K562 (cell line): ENCODE data around the gene ZNF581. TPM values are rescaled to one million over a fixed set of nuclear protein-coding genes. Genes with fewer than 3 reads are reported as not detected.
A peak's percentile ranks its signal among the peaks of the same experiment; 100 is the strongest.

Experiments used
- CBX1 ChIP-seq: sonication (generic); IDR thresholded peaks from 2 replicates; pipeline ENCODE4 v1.6.1; 2016; ENCODE audit warnings: antibody characterized with exemption, low read depth, mild to moderate bottlenecking
- CEBPG ChIP-seq, 3 experiments: fragments of 200-800 bp in 1 of 3; sonication (Bioruptor generic) in 1 of 3; sonication (generic) in 1 of 3; formaldehyde crosslinking in 1 of 3; IDR thresholded peaks in 2 of 3; conservative IDR thresholded peaks in 1 of 3; 2 replicates each; pipeline versions ENCODE4 v1.6.1 to v1.8.0; 2016 to 2022; ENCODE audit warnings: missing compliant biosample characterization in 2 of 3, missing genetic modification characterization in 2 of 3, mild to moderate bottlenecking in 1 of 3, missing genetic modification reagents in 1 of 3
- GABPA ChIP-seq: fragments of 200-800 bp; sonication (Bioruptor generic); conservative IDR thresholded peaks from 2 replicates; pipeline ENCODE4 v1.6.1; 2016; ENCODE audit warnings: low read depth, missing genetic modification characterization, missing compliant biosample characterization
- HOXB6 ChIP-seq: fragments of 250-450 bp; sonication (Bioruptor Pico); IDR thresholded peaks from 2 replicates; pipeline ENCODE4 v1.5.1; 2022; ENCODE audit warnings: mild to moderate bottlenecking, borderline replicate concordance
- IRF2 ChIP-seq: sonication (generic); formaldehyde crosslinking; IDR thresholded peaks from 2 replicates; pipeline ENCODE4 v1.8.1; 2022; ENCODE audit warnings: mild to moderate bottlenecking, missing genetic modification reagents
- MEF2A ChIP-seq: IDR thresholded peaks from 2 replicates; pipeline ENCODE4 v1.6.1; 2011; ENCODE audit warnings: low read depth, mild to moderate bottlenecking, low read length, moderate library complexity; ENCODE audit not compliant: control insufficient read depth
- NCOR1 ChIP-seq: fragments of 450-650 bp; IDR thresholded peaks from 2 replicates; pipeline ENCODE4 v1.6.1; 2016; ENCODE audit warnings: mild to moderate bottlenecking, moderate library complexity
- POU5F1 ChIP-seq: fragments of 150-350 bp; IDR thresholded peaks from 2 replicates; pipeline ENCODE4 v1.6.1; 2014; ENCODE audit warnings: borderline replicate concordance, low read length, low read depth, mild to moderate bottlenecking; ENCODE audit not compliant: partially characterized antibody
- RB1 ChIP-seq: fragments of 450-650 bp; IDR thresholded peaks from 2 replicates; pipeline ENCODE4 v1.6.1; 2017; ENCODE audit warnings: low read depth, mild to moderate bottlenecking
- ZBTB11 ChIP-seq, 3 experiments: fragments of 200-800 bp in 1 of 3; fragments of 250-450 bp in 1 of 3; fragments of 450-650 bp in 1 of 3; sonication (Bioruptor Pico) in 1 of 3; sonication (Bioruptor generic) in 1 of 3; formaldehyde crosslinking in 1 of 3; IDR thresholded peaks; 2 replicates each; pipeline versions ENCODE4 v1.6.1 to v1.8.0; 2016 to 2022; ENCODE audit warnings: mild to moderate bottlenecking in 2 of 3, missing genetic modification characterization in 2 of 3, missing compliant biosample characterization in 1 of 3, moderate library complexity in 1 of 3
- ZNF140 ChIP-seq: fragments of 250-450 bp; sonication (Bioruptor Pico); IDR thresholded peaks from 2 replicates; pipeline ENCODE4 v1.8.0; 2021; ENCODE audit warnings: moderate library complexity, mild to moderate bottlenecking, inconsistent platforms
- ZNF384 ChIP-seq: IDR thresholded peaks from 2 replicates; pipeline ENCODE4 v1.6.1; 2012; ENCODE audit warnings: low read depth, low read length, improper control_type of control experiment
- polyA plus RNA-seq, 8 experiments: library from polyadenylated mRNA; depleted of rRNA in 4 of 8; stranded (reverse) in 5 of 8; unstranded in 3 of 8; fragments of >200 nt; fragmentation: Nextera tagmentation in 2 of 8; fragmentation: Illumina TruSeq in 1 of 8; extraction: Ambion mirVana in 2 of 8; extraction: Trizol in 1 of 8; gene quantifications; 2 replicates each; pipeline versions ENCODE4 v1.2.1 to v1.2.3, GENCODE V29; 2011 to 2014; ENCODE audit warnings: inconsistent platforms in 1 of 8, missing spikeins in 1 of 8
- total RNA-seq, 7 experiments: library from RNA; depleted of rRNA in 6 of 7; stranded (reverse); fragments of >200 nt in 6 of 7; fragmentation: Illumina TruSeq in 2 of 7; extraction: Trizol in 2 of 7; gene quantifications; 2 replicates each; pipeline versions ENCODE4 v1.2.1 to v1.2.3, GENCODE V29; 2011 to 2021; ENCODE audit warnings: low replicate concordance in 1 of 7
- TF ChIP-seq, protein P1 (sequence below): fragments of 450-650 bp; formaldehyde crosslinking; conservative IDR thresholded peaks from 2 replicates; pipeline ENCODE4 v1.4.0; 2022; ENCODE audit warnings: mild to moderate bottlenecking, missing genetic modification characterization
- TF ChIP-seq, protein P2 (sequence below): sonication (generic); formaldehyde crosslinking; IDR thresholded peaks from 2 replicates; pipeline ENCODE4 v1.8.0; 2022; ENCODE audit warnings: missing genetic modification reagents, mild to moderate bottlenecking, borderline replicate concordance
- TF ChIP-seq, protein P3 (sequence below): fragments of 450-650 bp; IDR thresholded peaks from one replicate; pipeline ENCODE4 v1.6.1; 2018; ENCODE audit warnings: mild to moderate bottlenecking, moderate library complexity; ENCODE audit not compliant: partially characterized antibody

Gene ZNF581
- total and polyA plus RNA-seq, 9 of the 15 experiments (the other 6 are each of a cell fraction or from before 2014, with no cell fraction given) = 2.4 to 39.4 (median 15.4) TPM

GRCh38 chr19:55599842-55600661, 43.4 kb upstream of the ZNF581 start, which contains the start of gene ZNF524 (continued):
- TF ChIP-seq ZBTB11 (CRISPR knock-in tag; IDR thresholded peaks at IDR 0.05) (peak in 1 of 3 experiments; percentile 86; a peak in 2 of 6 replicates), GABPA (no peak; the same call in none of the 2 replicates), RB1 (peak; percentile 99), MEF2A (no peak), IRF2 (CRISPR knock-in tag) (no peak), HOXB6 (no peak), NCOR1 (peak; percentile 21; the same call in 1 of the 2 replicates), ZNF384 (0 out of 2 replicates have a peak, but pooled peaks have one; percentile 15), CBX1 (peak; percentile 41; the same call in 1 of the 2 replicates), POU5F1 (no peak), ZNF140 (CRISPR knock-in tag) (no peak), CEBPG (CRISPR knock-in tag; IDR thresholded peaks at IDR 0.05) (no peak), CEBPG (tag; conservative IDR thresholded peaks at IDR 0.05 in 1 of 2, IDR thresholded peaks at IDR 0.05 in 1 of 2) (0 out of 4 replicates have a peak, but pooled peaks of 1 of the 2 experiments have one; percentile 6)
- TF ChIP-seq, protein P1, sequence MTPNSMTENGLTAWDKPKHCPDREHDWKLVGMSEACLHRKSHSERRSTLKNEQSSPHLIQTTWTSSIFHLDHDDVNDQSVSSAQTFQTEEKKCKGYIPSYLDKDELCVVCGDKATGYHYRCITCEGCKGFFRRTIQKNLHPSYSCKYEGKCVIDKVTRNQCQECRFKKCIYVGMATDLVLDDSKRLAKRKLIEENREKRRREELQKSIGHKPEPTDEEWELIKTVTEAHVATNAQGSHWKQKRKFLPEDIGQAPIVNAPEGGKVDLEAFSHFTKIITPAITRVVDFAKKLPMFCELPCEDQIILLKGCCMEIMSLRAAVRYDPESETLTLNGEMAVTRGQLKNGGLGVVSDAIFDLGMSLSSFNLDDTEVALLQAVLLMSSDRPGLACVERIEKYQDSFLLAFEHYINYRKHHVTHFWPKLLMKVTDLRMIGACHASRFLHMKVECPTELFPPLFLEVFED (CRISPR knock-in tag) = 0 out of 2 replicates have a peak, but pooled peaks have one; percentile 54
- TF ChIP-seq, protein P2, sequence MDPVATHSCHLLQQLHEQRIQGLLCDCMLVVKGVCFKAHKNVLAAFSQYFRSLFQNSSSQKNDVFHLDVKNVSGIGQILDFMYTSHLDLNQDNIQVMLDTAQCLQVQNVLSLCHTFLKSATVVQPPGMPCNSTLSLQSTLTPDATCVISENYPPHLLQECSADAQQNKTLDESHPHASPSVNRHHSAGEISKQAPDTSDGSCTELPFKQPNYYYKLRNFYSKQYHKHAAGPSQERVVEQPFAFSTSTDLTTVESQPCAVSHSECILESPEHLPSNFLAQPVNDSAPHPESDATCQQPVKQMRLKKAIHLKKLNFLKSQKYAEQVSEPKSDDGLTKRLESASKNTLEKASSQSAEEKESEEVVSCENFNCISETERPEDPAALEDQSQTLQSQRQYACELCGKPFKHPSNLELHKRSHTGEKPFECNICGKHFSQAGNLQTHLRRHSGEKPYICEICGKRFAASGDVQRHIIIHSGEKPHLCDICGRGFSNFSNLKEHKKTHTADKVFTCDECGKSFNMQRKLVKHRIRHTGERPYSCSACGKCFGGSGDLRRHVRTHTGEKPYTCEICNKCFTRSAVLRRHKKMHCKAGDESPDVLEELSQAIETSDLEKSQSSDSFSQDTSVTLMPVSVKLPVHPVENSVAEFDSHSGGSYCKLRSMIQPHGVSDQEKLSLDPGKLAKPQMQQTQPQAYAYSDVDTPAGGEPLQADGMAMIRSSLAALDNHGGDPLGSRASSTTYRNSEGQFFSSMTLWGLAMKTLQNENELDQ (CRISPR knock-in tag) = no peak
- TF ChIP-seq, protein P3, sequence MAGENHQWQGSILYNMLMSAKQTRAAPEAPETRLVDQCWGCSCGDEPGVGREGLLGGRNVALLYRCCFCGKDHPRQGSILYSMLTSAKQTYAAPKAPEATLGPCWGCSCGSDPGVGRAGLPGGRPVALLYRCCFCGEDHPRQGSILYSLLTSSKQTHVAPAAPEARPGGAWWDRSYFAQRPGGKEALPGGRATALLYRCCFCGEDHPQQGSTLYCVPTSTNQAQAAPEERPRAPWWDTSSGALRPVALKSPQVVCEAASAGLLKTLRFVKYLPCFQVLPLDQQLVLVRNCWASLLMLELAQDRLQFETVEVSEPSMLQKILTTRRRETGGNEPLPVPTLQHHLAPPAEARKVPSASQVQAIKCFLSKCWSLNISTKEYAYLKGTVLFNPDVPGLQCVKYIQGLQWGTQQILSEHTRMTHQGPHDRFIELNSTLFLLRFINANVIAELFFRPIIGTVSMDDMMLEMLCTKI = no peak
